ENCODE data around the gene CTDNEP1. TPM values are rescaled to one million over a fixed set of nuclear protein-coding genes. Genes with fewer than 3 reads are reported as not detected.

The CTDNEP1 gene
- total RNA-seq, 1 donor from 2014 or later: 96.0 TPM

- DNase-seq (ENCODE audit: low read depth): no peak
- H3K27me3 ChIP-seq (ENCODE audit: control insufficient read depth, insufficient read depth, low read length): no peaks in the 10 kb centered on the region
- no peak for TF ChIP-seq CTCF (IDR thresholded peaks at IDR 0.05; ENCODE audit: insufficient read depth, low read length, poor library complexity, severe bottlenecking)
- H3K36me3 ChIP-seq (ENCODE audit: control insufficient read depth, insufficient read depth, low read length): peaks cover 3% of the 10 kb centered on the region
- no peak overlapping the region for H3K4me3 ChIP-seq (ENCODE audit: low read depth, low read length)
Observed at GRCh38 chr17:7221278-7222092, 30.0 kb downstream of the CTDNEP1 start.

GRCh38 chr17:7220593-7221277, 30.8 kb downstream of the CTDNEP1 start:
- peak overlapping the region; percentile 87 for H3K4me3 ChIP-seq (ENCODE audit: low read depth, low read length)
- DNase-seq (ENCODE audit: low read depth): no peak
- TF ChIP-seq CTCF (IDR thresholded peaks at IDR 0.05; ENCODE audit: insufficient read depth, low read length, poor library complexity, severe bottlenecking): peak; percentile 70
- H3K36me3 ChIP-seq (ENCODE audit: control insufficient read depth, insufficient read depth, low read length): peaks cover 3% of the 10 kb centered on the region
- no peaks in the 10 kb centered on the region for H3K27me3 ChIP-seq (ENCODE audit: control insufficient read depth, insufficient read depth, low read length)

- TF ChIP-seq CTCF (IDR thresholded peaks at IDR 0.05; ENCODE audit: insufficient read depth, low read length, poor library complexity, severe bottlenecking): no peak
- DNase-seq (ENCODE audit: low read depth): no peak
- peak within 1 kb of the TSS; percentile 87 for H3K4me3 ChIP-seq (ENCODE audit: low read depth, low read length)
Observed at GRCh38 chr17:7219812-7220592, 31.5 kb downstream of the CTDNEP1 start, which contains the start of the genes ACADVL and DLG4. Gene ACADVL (plus strand): TSS chr17:7219938. CDS start chr17:7219985, 47 bp downstream. Gene DLG4 (minus strand): TSS chr17:7219836.

GRCh38 chr17:7219229-7219811, 32.2 kb downstream of the CTDNEP1 start:
- Histone ChIP-seq H3K27me3 (ENCODE audit: control insufficient read depth, insufficient read depth, low read length) (no peaks in the 10 kb centered on the region), H3K36me3 (ENCODE audit: control insufficient read depth, insufficient read depth, low read length) (peaks cover 3% of the 10 kb centered on the region), H3K4me3 (ENCODE audit: low read depth, low read length) (peak overlapping the region; percentile 87)
- no peak for TF ChIP-seq CTCF (IDR thresholded peaks at IDR 0.05; ENCODE audit: insufficient read depth, low read length, poor library complexity, severe bottlenecking)
- DNase-seq (ENCODE audit: low read depth): no peak

More at GRCh38 chr17:7219812-7220592, 31.5 kb downstream of the CTDNEP1 start, which contains the start of the genes ACADVL and DLG4:
- peaks cover 3% of the 10 kb centered on the region for H3K36me3 ChIP-seq (ENCODE audit: control insufficient read depth, insufficient read depth, low read length)
- H3K27me3 ChIP-seq (ENCODE audit: control insufficient read depth, insufficient read depth, low read length): no peaks in the 10 kb centered on the region

- Histone ChIP-seq H3K27me3 (ENCODE audit: control insufficient read depth, insufficient read depth, low read length) (no peaks in the 10 kb centered on the region), H3K4me3 (ENCODE audit: low read depth, low read length) (no peak overlapping the region), H3K36me3 (ENCODE audit: control insufficient read depth, insufficient read depth, low read length) (peaks cover 3% of the 10 kb centered on the region)
- DNase-seq (ENCODE audit: low read depth): no peak
- TF ChIP-seq CTCF (IDR thresholded peaks at IDR 0.05; ENCODE audit: insufficient read depth, low read length, poor library complexity, severe bottlenecking): no peak
Observed at GRCh38 chr17:7218758-7219157, 32.8 kb downstream of the CTDNEP1 start.

Measured in kidney epithelial cell (primary cell).